HepG2 (cell line): ENCODE data around the gene PCP4L1. TPM values are rescaled to one million over a fixed set of nuclear protein-coding genes. Genes with fewer than 3 reads are reported as not detected.

Source experiments
- ATAC-seq: fragments of 200-7000 bp; cut with Tn5 transposase; 3 replicates; pipeline ENCODE4 v1.9.1; 2020; ENCODE audit warnings: mild to moderate bottlenecking, moderate library complexity
- Bru-seq: library from RNA; stranded (reverse); fragments of 400-500 nt; gene quantifications from one replicate; lab custom pipeline; 2021; lab: Mats Ljungman, UMichigan
- BruChase-seq, 2 experiments: library from RNA; stranded (reverse); fragments of 400-500 nt; gene quantifications; one replicate each; lab custom pipeline; 2021; lab: Mats Ljungman, UMichigan
- BruUV-seq: library from RNA; stranded (reverse); fragments of 400-500 nt; replicated peaks from 2 replicates; lab custom pipeline; 2021; lab: Mats Ljungman, UMichigan
- CTCF ChIA-PET: fragments of 300-600 bp; formaldehyde crosslinking; extraction: SDS; loops from one replicate; lab custom pipeline; 2021; ENCODE audit warnings: low total read pairs, inconsistent platforms, low intra/inter-chr PET ratio; lab: Yijun Ruan, JAX
- POLR2A ChIA-PET: fragments of 350-600 bp; sonication (Branson Sonifier 250); formaldehyde crosslinking; loops from one replicate; lab custom pipeline; 2020; ENCODE audit warnings: antibody characterized with exemption, inconsistent platforms; lab: Yijun Ruan, JAX
- DNase-seq: peaks from one replicate; pipeline ENCODE4 v3.0.0-alpha.2; 2015; ENCODE audit warnings: low spot score
- FAIRE-seq: peaks from 3 replicates; lab custom pipeline; 2011; peaks lifted over from hg19 to GRCh38; lab: Jason Lieb, UNC
- H2AFZ ChIP-seq: one replicate; pipeline ENCODE4 v1.6.1; 2011; ENCODE audit warnings: low read length, inconsistent platforms
- H3K27ac ChIP-seq: fragments of 300-600 bp; 3 replicates; pipeline ENCODE4 v1.8.0; 2011; ENCODE audit warnings: mixed run types, mild to moderate bottlenecking, mixed read lengths, low read length, inconsistent platforms; ENCODE audit not compliant: insufficient read depth; ENCODE audit errors: extremely low read length
- H3K27me3 ChIP-seq, 2 experiments: fragments of 200-600 bp in 1 of 2; 2 replicates in 1 of 2; 3 replicates in 1 of 2; pipeline versions ENCODE4 v1.6.0 to v1.8.0; 2011; ENCODE audit warnings: low read length in 2 of 2, mild to moderate bottlenecking in 2 of 2, moderate library complexity in 2 of 2, inconsistent platforms in 1 of 2; ENCODE audit not compliant: insufficient read depth in 2 of 2, control insufficient read depth in 1 of 2
- H3K36me3 ChIP-seq, 2 experiments: fragments of 200-600 bp in 1 of 2; replicated peaks in 1 of 2; 2 replicates in 1 of 2; 3 replicates in 1 of 2; pipeline versions ENCODE4 v1.5.1 to v1.8.0; 2011; ENCODE audit warnings: low read length in 2 of 2, inconsistent platforms in 1 of 2; ENCODE audit not compliant: insufficient read depth in 2 of 2, control insufficient read depth in 1 of 2
- H3K4me1 ChIP-seq: 2 replicates; pipeline ENCODE4 v1.5.1; 2012; ENCODE audit warnings: low read length, inconsistent platforms; ENCODE audit not compliant: insufficient read depth
- H3K4me2 ChIP-seq: 2 replicates; pipeline ENCODE4 v1.6.0; 2011; ENCODE audit warnings: low read depth, low read length, inconsistent platforms
- H3K4me3 ChIP-seq, 3 experiments: fragments of 200-600 bp in 1 of 3; sonication (generic), shearing (Covaris generic) in 1 of 3; replicated peaks in 1 of 3; 2 replicates each; pipeline ENCODE4 v1.5.1; 2011 to 2016; ENCODE audit warnings: low read length in 3 of 3, inconsistent platforms in 2 of 3, low read depth in 2 of 3, mild to moderate bottlenecking in 2 of 3, control low read depth in 1 of 3, mixed read lengths in 1 of 3; ENCODE audit not compliant: insufficient read depth in 1 of 3
- H3K79me2 ChIP-seq: one replicate; pipeline ENCODE4 v1.6.1; 2011; ENCODE audit warnings: low read length, inconsistent platforms; ENCODE audit not compliant: insufficient read depth
- H3K9ac ChIP-seq: 2 replicates; pipeline ENCODE4 v1.6.0; 2011; ENCODE audit warnings: mild to moderate bottlenecking, low read depth, low read length, inconsistent platforms; ENCODE audit not compliant: insufficient read depth
- H3K9me3 ChIP-seq: 2 replicates; pipeline ENCODE4 v1.5.1; 2012; ENCODE audit warnings: mild to moderate bottlenecking, low read length
- H4K20me1 ChIP-seq: 2 replicates; pipeline ENCODE4 v1.6.0; 2011; ENCODE audit warnings: inconsistent platforms, mild to moderate bottlenecking, low read length, moderate library complexity; ENCODE audit not compliant: insufficient read depth
- CHCHD3 ChIP-seq: sonication (generic); formaldehyde crosslinking; IDR thresholded peaks from 2 replicates; pipeline ENCODE4 v1.8.0; 2022; ENCODE audit warnings: mild to moderate bottlenecking, missing genetic modification reagents, moderate library complexity
- ETV6 ChIP-seq: sonication (generic); formaldehyde crosslinking; conservative IDR thresholded peaks from 2 replicates; pipeline ENCODE4 v1.4.0; 2020; ENCODE audit warnings: missing genetic modification reagents
- NFYB ChIP-seq: sonication (generic); formaldehyde crosslinking; IDR thresholded peaks from 2 replicates; pipeline ENCODE4 v1.4.0; 2020; ENCODE audit warnings: missing genetic modification reagents
- SMAD9 ChIP-seq: sonication (generic); formaldehyde crosslinking; IDR thresholded peaks from 2 replicates; pipeline ENCODE4 v1.5.1; 2020; ENCODE audit warnings: mild to moderate bottlenecking, missing genetic modification reagents
- SP2 ChIP-seq: sonication (generic); formaldehyde crosslinking; IDR thresholded peaks from 2 replicates; pipeline ENCODE4 v1.5.1; 2020; ENCODE audit warnings: mild to moderate bottlenecking, missing genetic modification reagents
- SRF ChIP-seq: IDR thresholded peaks from 2 replicates; pipeline ENCODE4 v1.6.1; 2011; ENCODE audit warnings: mild to moderate bottlenecking, low read depth, low read length, moderate library complexity
- ZBTB38 ChIP-seq: sonication (generic); formaldehyde crosslinking; IDR thresholded peaks from 2 replicates; pipeline ENCODE4 v1.5.1; 2020; ENCODE audit warnings: mild to moderate bottlenecking, missing genetic modification reagents
- ZMYM4 ChIP-seq: sonication (generic); formaldehyde crosslinking; IDR thresholded peaks from 2 replicates; pipeline ENCODE4 v1.8.1; 2023; ENCODE audit warnings: mild to moderate bottlenecking, missing genetic modification reagents
- WGBS: methylation state at CpG from one replicate; pipeline ENCODE4 v1.1.6; 2017; ENCODE audit warnings: low lambda C conversion rate; 5-methylcytosine and 5-hydroxymethylcytosine counted together
- in situ Hi-C: cut with HindIII; loops from 2 replicates; pipeline ENCODE4 v1.10.0; 2017; ENCODE audit warnings: low pct_unique_long_range_greater_than_20kb; ENCODE audit not compliant: extremely low pct_ligation_motif_present
- intact Hi-C: fragments of 100-400 bp; cut with micrococcal nuclease; formaldehyde crosslinking; loops from one replicate; pipeline ENCODE4 v1.10.0; 2022; ENCODE audit not compliant: unreplicated experiment
- long read RNA-seq, 2 experiments: library from RNA in 1 of 2; library from polyadenylated mRNA in 1 of 2; stranded (forward) in 1 of 2; unstranded in 1 of 2; transcript quantifications; one replicate each; pipeline ENCODE4 v2.0.0, GENCODE V29; 2019 to 2022
- polyA minus RNA-seq, 3 experiments: library from RNA; depleted of rRNA, polyadenylated mRNA; stranded (reverse); fragments of >200 nt; gene quantifications; 2 replicates each; pipeline ENCODE4 v1.2.3, GENCODE V29; 2011; ENCODE audit warnings: low replicate concordance in 1 of 3
- polyA plus RNA-seq, 8 experiments: library from polyadenylated mRNA; depleted of rRNA in 3 of 8; stranded (reverse) in 7 of 8; unstranded in 1 of 8; fragments of >200 nt; fragmentation: Illumina TruSeq in 4 of 8; extraction: Trizol in 4 of 8; gene quantifications; 2 replicates each; pipeline versions ENCODE4 v1.2.1 to v1.2.3, GENCODE V29; 2011 to 2016; ENCODE audit warnings: low read depth in 4 of 8, missing spikeins in 1 of 8, mixed read lengths in 1 of 8; ENCODE audit not compliant: insufficient read depth in 1 of 8
- total RNA-seq, 5 experiments: library from RNA; depleted of rRNA; stranded (reverse); fragments of >200 nt; fragmentation: Illumina TruSeq; extraction: Trizol; gene quantifications; 2 replicates each; pipeline ENCODE4 v1.2.3, GENCODE V29; 2016; ENCODE audit warnings: low read depth in 1 of 5
- TF ChIP-seq, protein P1 (sequence below): sonication (generic); formaldehyde crosslinking; IDR thresholded peaks from 2 replicates; pipeline ENCODE4 v1.5.0; 2020; ENCODE audit warnings: mild to moderate bottlenecking, missing genetic modification reagents, borderline replicate concordance
- TF ChIP-seq, protein P2 (sequence below): IDR thresholded peaks from 2 replicates; pipeline ENCODE4 v1.6.1; 2016; ENCODE audit warnings: control low read depth

The PCP4L1 gene
- total RNA-seq (2016; rRNA removed; fragmentation: Illumina TruSeq; extraction: Trizol) = not detected in 2 replicates
- not detected in 2 replicates for total RNA-seq (2016; cell fraction: cytosol; rRNA removed; fragmentation: Illumina TruSeq; extraction: Trizol; ENCODE audit: low read depth)
- 0.11 TPM in 1 of 2 replicates, not detected in the other for total RNA-seq (2016; cell fraction: insoluble cytoplasmic fraction; rRNA removed; fragmentation: Illumina TruSeq; extraction: Trizol)
- total RNA-seq (2016; cell fraction: membrane; rRNA removed; fragmentation: Illumina TruSeq; extraction: Trizol) = 0.12 and 0.17 TPM in 2 replicates
- 0.25 TPM in 1 of 2 replicates, not detected in the other for total RNA-seq (2016; cell fraction: nucleus; rRNA removed; fragmentation: Illumina TruSeq; extraction: Trizol)
- 0.28 and 0.59 TPM in 2 replicates for polyA plus RNA-seq (2011; rRNA removed)
- polyA plus RNA-seq (2011; cell fraction: cytosol; rRNA removed) = 0.09 and 0.28 TPM in 2 replicates
- 0.29 and 0.38 TPM in 2 replicates for polyA plus RNA-seq (2011; cell fraction: nucleus; rRNA removed)
- polyA plus RNA-seq (2012) = 0.37 and 1.6 TPM in 2 replicates
- polyA plus RNA-seq (2016; cell fraction: cytosol; fragmentation: Illumina TruSeq; extraction: Trizol; ENCODE audit: low read depth) = not detected in 2 replicates
- polyA plus RNA-seq (2016; cell fraction: insoluble cytoplasmic fraction; fragmentation: Illumina TruSeq; extraction: Trizol; ENCODE audit: low read depth) = 0.23 TPM in 1 of 2 replicates, not detected in the other
- polyA plus RNA-seq (2016; cell fraction: membrane; fragmentation: Illumina TruSeq; extraction: Trizol; ENCODE audit: low read depth) = not detected in 2 replicates
- polyA plus RNA-seq (2016; cell fraction: nucleus; fragmentation: Illumina TruSeq; extraction: Trizol; ENCODE audit: insufficient read depth, low read depth) = not detected in 2 replicates
- polyA minus RNA-seq (2011; rRNA and poly(A)+ RNA removed; ENCODE audit: low replicate concordance) = 0.26 TPM in 1 of 2 replicates, not detected in the other
- not detected in 2 replicates for polyA minus RNA-seq (2011; cell fraction: cytosol; rRNA and poly(A)+ RNA removed)
- polyA minus RNA-seq (2011; cell fraction: nucleus; rRNA and poly(A)+ RNA removed) = 0.37 TPM in 1 of 2 replicates, not detected in the other
- percentile 19 among the genes with signal in this experiment for Bru-seq, nascent RNA
- percentile 17 among the genes with signal in this experiment for BruChase-seq, experiment 1, labeled RNA remaining after a 6-hour chase
- percentile 9 among the genes with signal in this experiment for BruChase-seq, experiment 2, labeled RNA remaining after a 2-hour chase
- long read RNA-seq, experiment 1 = 0 reads
- long read RNA-seq, experiment 2, partial matches to known transcripts = 0 of 1 reads
- long read RNA-seq, experiment 2, other reads (novel, unspliced or antisense) = 0 of 1 reads

DNA sequence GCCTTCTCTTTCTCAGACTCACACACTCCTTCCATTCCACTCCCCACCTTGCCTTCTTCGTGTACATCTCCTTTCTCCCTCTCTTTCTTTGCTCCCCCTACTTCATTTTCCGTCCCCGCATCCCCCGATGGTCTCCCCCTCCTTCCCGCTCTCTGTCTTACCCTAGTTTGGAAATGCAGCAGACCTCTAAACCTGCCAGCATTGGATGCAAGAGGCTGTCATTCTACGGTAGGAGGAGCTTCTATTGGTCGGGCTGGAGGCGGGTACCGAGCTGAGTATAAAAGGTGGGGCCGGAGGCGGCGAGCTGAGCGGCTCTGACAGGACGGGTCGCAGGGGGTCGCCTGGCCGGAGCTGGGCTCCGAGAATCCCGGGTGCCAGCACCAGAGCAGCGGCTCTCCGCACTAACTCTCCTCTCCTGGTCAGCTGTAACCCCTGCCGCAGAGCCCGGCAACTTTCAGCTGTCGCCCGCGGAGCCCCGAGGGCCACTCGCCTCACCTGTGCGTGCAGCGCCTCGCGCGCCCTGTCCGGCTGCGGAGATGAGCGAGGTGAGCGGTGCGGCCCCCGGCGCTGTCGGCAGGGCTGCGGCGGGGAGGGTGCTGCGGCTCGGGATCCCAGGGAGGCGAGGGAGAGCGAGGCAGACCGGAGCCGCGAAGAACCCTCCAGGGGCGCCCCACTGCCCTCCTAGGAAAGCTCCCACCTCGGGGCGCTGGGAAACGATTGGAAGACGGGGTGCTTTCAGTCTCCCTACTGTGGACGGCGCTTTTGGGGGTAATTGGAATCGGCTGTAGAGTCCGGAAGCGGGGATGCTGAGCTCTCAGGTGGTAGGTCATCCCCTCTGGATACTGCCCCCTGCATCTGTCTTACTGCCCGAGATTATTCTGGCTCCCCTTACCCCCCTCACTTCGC lies at the start of gene PCP4L1:
Gene PCP4L1 (plus strand): TSS at position 307 of the 906 bp plus-strand sequence. CDS start 230 bp downstream, at position 537.
- ATAC-seq (peak; percentile 78), FAIRE-seq (no peak), DNase-seq (no peak)
- ChIA-PET CTCF (no interaction called here), POLR2A (interaction anchor here (0.7 kb wide), 1 partner anchor 57 kb away, joined by 7 read pairs; the partner anchor contains the start of gene NDUFS2)
- peak within 1 kb of the TSS in 2 of 3 experiments; percentile 23 to 44; a peak in 2 of 6 replicates for H3K4me3 ChIP-seq
- in situ Hi-C loops = no loop called here
- H3K36me3 ChIP-seq = no peaks in the 10 kb centered on the region
- H3K9ac ChIP-seq = no peak within 1 kb of the TSS
- peaks cover 51% of the 10 kb centered on the region for H3K4me1 ChIP-seq
- intact Hi-C loops = no loop called here
- H3K27me3 ChIP-seq = peaks cover 0 to 16% of the 10 kb centered on the region in 2 experiments; a peak in 3 of 5 replicates
- no TSS peak for BruUV-seq
- H3K27ac ChIP-seq = no peak within 1 kb of the TSS
- H3K9me3 ChIP-seq = peaks cover 11% of the 10 kb centered on the region
- no peaks in the 10 kb centered on the region for H3K79me2 ChIP-seq
- H4K20me1 ChIP-seq = no peaks in the 10 kb centered on the region
- no peak within 1 kb of the TSS for H2AFZ ChIP-seq
- WGBS = 63% methylated on average over 47 of the region's 62 CpGs
- peak within 1 kb of the TSS; percentile 55 for H3K4me2 ChIP-seq
- TF ChIP-seq ZBTB38 (CRISPR knock-in tag) (no peak), ETV6 (CRISPR knock-in tag) (no peak), CHCHD3 (no peak), SRF (peak; percentile 60; the same call in 1 of the 2 replicates), NFYB (CRISPR knock-in tag) (peak; percentile 66), SMAD9 (no peak), SP2 (peak; percentile 61; the same call in 1 of the 2 replicates), ZMYM4 (CRISPR knock-in tag) (0 out of 2 replicates have a peak, but pooled peaks have one; percentile 15)
- TF ChIP-seq, protein P1, sequence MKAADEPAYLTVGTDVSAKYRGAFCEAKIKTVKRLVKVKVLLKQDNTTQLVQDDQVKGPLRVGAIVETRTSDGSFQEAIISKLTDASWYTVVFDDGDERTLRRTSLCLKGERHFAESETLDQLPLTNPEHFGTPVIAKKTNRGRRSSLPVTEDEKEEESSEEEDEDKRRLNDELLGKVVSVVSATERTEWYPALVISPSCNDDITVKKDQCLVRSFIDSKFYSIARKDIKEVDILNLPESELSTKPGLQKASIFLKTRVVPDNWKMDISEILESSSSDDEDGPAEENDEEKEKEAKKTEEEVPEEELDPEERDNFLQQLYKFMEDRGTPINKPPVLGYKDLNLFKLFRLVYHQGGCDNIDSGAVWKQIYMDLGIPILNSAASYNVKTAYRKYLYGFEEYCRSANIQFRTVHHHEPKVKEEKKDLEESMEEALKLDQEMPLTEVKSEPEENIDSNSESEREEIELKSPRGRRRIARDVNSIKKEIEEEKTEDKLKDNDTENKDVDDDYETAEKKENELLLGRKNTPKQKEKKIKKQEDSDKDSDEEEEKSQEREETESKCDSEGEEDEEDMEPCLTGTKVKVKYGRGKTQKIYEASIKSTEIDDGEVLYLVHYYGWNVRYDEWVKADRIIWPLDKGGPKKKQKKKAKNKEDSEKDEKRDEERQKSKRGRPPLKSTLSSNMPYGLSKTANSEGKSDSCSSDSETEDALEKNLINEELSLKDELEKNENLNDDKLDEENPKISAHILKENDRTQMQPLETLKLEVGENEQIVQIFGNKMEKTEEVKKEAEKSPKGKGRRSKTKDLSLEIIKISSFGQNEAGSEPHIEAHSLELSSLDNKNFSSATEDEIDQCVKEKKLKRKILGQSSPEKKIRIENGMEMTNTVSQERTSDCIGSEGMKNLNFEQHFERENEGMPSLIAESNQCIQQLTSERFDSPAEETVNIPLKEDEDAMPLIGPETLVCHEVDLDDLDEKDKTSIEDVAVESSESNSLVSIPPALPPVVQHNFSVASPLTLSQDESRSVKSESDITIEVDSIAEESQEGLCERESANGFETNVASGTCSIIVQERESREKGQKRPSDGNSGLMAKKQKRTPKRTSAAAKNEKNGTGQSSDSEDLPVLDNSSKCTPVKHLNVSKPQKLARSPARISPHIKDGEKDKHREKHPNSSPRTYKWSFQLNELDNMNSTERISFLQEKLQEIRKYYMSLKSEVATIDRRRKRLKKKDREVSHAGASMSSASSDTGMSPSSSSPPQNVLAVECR (CRISPR knock-in tag) = peak; percentile 19; the same call in 1 of the 2 replicates
- TF ChIP-seq, protein P2, sequence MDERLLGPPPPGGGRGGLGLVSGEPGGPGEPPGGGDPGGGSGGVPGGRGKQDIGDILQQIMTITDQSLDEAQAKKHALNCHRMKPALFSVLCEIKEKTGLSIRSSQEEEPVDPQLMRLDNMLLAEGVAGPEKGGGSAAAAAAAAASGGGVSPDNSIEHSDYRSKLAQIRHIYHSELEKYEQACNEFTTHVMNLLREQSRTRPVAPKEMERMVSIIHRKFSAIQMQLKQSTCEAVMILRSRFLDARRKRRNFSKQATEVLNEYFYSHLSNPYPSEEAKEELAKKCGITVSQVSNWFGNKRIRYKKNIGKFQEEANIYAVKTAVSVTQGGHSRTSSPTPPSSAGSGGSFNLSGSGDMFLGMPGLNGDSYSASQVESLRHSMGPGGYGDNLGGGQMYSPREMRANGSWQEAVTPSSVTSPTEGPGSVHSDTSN (CRISPR knock-in tag) = peak; percentile 78
